DOHH2 (cell line): ENCODE results near the gene KLHL14.
"Not testable (repeated sequence)": the region's sequence is repeated elsewhere in the genome, so short reads cannot be mapped to it uniquely, and the experiment has no call there.

ENCODE experiments used
- EZH2phosphoT487 ChIP-seq: fragments of 200-600 bp; sonication (generic); IDR thresholded peaks from 2 replicates; pipeline ENCODE4 v1.6.1; 2017; ENCODE audit warnings: borderline replicate concordance, mild to moderate bottlenecking, antibody characterized with exemption, low read length, moderate library complexity, mixed read lengths
- TF ChIP-seq, protein P1 (sequence below): fragments of 200-600 bp; sonication (generic); IDR thresholded peaks from one replicate; pipeline ENCODE4 v1.5.1; 2014; ENCODE audit warnings: antibody characterized with exemption, mild to moderate bottlenecking, low read depth, low read length; ENCODE audit not compliant: poor library complexity, severe bottlenecking

DNA sequence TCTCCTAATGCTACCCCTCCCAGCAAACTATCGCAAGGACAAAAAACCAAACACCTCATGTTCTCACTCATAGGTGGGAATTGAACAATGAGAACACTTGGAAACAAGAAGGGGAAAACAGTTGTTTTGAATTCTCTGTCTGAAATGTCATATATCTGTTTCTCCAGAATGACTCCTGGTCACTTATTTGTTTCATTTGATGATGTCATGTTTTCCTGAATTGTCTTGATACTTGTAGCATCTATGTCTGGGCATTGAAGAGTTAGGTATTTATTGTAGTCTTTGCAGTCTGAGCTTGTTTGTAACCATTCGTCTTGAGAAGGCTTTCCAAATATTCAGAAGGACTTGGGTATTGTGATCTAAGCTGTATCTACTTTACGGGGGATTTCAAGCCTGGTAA, 118.3 kb downstream of the KLHL14 start:
- TF ChIP-seq, protein P1, sequence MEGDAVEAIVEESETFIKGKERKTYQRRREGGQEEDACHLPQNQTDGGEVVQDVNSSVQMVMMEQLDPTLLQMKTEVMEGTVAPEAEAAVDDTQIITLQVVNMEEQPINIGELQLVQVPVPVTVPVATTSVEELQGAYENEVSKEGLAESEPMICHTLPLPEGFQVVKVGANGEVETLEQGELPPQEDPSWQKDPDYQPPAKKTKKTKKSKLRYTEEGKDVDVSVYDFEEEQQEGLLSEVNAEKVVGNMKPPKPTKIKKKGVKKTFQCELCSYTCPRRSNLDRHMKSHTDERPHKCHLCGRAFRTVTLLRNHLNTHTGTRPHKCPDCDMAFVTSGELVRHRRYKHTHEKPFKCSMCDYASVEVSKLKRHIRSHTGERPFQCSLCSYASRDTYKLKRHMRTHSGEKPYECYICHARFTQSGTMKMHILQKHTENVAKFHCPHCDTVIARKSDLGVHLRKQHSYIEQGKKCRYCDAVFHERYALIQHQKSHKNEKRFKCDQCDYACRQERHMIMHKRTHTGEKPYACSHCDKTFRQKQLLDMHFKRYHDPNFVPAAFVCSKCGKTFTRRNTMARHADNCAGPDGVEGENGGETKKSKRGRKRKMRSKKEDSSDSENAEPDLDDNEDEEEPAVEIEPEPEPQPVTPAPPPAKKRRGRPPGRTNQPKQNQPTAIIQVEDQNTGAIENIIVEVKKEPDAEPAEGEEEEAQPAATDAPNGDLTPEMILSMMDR = not testable (repeated sequence)
- not testable (repeated sequence) for TF ChIP-seq EZH2phosphoT487
